Thyroid gland (tissue), 4 donors: ENCODE measurements around the gene HOXD12.

Experiments
- CTCF ChIP-seq, 6 experiments: fragments of 200-600 bp in 3 of 6; fragments of 450-650 bp in 3 of 6; sonication (generic) in 3 of 6; IDR thresholded peaks; one replicate each; pipeline ENCODE4 v1.5.1; 2016 to 2019; ENCODE audit warnings: antibody characterized with exemption in 6 of 6, mild to moderate bottlenecking in 2 of 6, inconsistent platforms in 1 of 6, moderate library complexity in 1 of 6
- POLR2A ChIP-seq, 2 donors: fragments of 450-650 bp; IDR thresholded peaks; one replicate each; pipeline ENCODE4 v1.6.1; 2017; ENCODE audit warnings: antibody characterized with exemption in 2 of 2, mild to moderate bottlenecking in 2 of 2, moderate library complexity in 1 of 2

- TF ChIP-seq CTCF (IDR thresholded peaks at IDR 0.05) (no peak), POLR2A (IDR thresholded peaks at IDR 0.05) (no peak)
Observed at GRCh38 chr2:176129813-176130146, 30.2 kb downstream of the HOXD12 start.
